Right renal pelvis (tissue), 4 donors: Measurements from ENCODE around the gene FURIN. TPM values are rescaled to one million over a fixed set of nuclear protein-coding genes. Genes with fewer than 3 reads are reported as not detected.
"Not testable (repeated sequence)": the region's sequence is repeated elsewhere in the genome, so short reads cannot be mapped to it uniquely, and the experiment has no call there.

Source experiments
- DNase-seq, 4 donors: peaks; one replicate each; pipeline ENCODE4 v3.0.0-alpha.2; 2013; ENCODE audit warnings: low read depth in 4 of 4, low spot score in 3 of 4, missing footprints in 1 of 4
- polyA plus RNA-seq, 4 donors: library from polyadenylated mRNA; unstranded; fragments of 120-200 nt; gene quantifications; one replicate each; pipeline ENCODE4 v1.2.1, GENCODE V29; 2013; ENCODE audit not compliant: insufficient read length in 4 of 4

FURIN gene
- polyA plus RNA-seq, 4 donors: 47.2 to 58.7 (median 48.9) TPM

GRCh38 chr15:90901175-90902039 is 33.0 kb downstream of the FURIN start:
- no peak for DNase-seq

- DNase-seq: peak in 3 of 4 donors; percentile 65 to 69 (median 68)
Observed at GRCh38 chr15:90902040-90902839, 33.9 kb downstream of the FURIN start.

- no peak for DNase-seq
Observed at GRCh38 chr15:90902840-90903732, 34.7 kb downstream of the FURIN start, which contains the start of gene MAN2A2. Gene MAN2A2, plus strand, starts transcription at chr15:90903302. Its CDS starts 906 bp downstream, at chr15:90904208.

GRCh38 chr15:90903733-90904536 is 35.5 kb downstream of the FURIN start:
- DNase-seq: no peak

GRCh38 chr15:90904746-90905145 is 36.4 kb downstream of the FURIN start:
- DNase-seq: no peak

GRCh38 chr15:90905306-90906180 is 37.2 kb downstream of the FURIN start:
- DNase-seq: no peak

- DNase-seq: no peak
Observed at GRCh38 chr15:90906181-90906849, 37.9 kb downstream of the FURIN start.

- DNase-seq: no peak
Observed at GRCh38 chr15:90907051-90907660, 38.8 kb downstream of the FURIN start.

- no peak for DNase-seq
Observed at GRCh38 chr15:90907838-90908507, 39.6 kb downstream of the FURIN start.

- not testable (repeated sequence) for DNase-seq
Observed at GRCh38 chr15:90909449-90909848, 41.1 kb downstream of the FURIN start.

- DNase-seq: no peak
Observed at GRCh38 chr15:90909976-90910375, 41.6 kb downstream of the FURIN start.

GRCh38 chr15:90910441-90911301 is 42.3 kb downstream of the FURIN start:
- no peak for DNase-seq

- no peak for DNase-seq
Observed at GRCh38 chr15:90911302-90911623, 42.9 kb downstream of the FURIN start.

- no peak for DNase-seq
Observed at GRCh38 chr15:90911906-90912769, 43.8 kb downstream of the FURIN start.

- DNase-seq: no peak
Observed at GRCh38 chr15:90912770-90913075, 44.3 kb downstream of the FURIN start.
